HEK293T (cell line): ENCODE results near the gene CDH4.

Experiments used
- CTCF ChIA-PET: fragments of 350-600 bp; formaldehyde crosslinking; extraction: SDS; loops from one replicate; lab custom pipeline; 2021; ENCODE audit warnings: antibody characterized with exemption, inconsistent platforms; lab: Yijun Ruan, JAX
- POLR2A ChIA-PET: fragments of 350-600 bp; formaldehyde crosslinking; extraction: SDS; loops from one replicate; lab custom pipeline; 2020; ENCODE audit warnings: antibody characterized with exemption, inconsistent platforms; lab: Yijun Ruan, JAX
- DNase-seq: peaks from one replicate; pipeline ENCODE4 v3.0.0; 2012; ENCODE audit warnings: mixed read lengths; ENCODE audit errors: extremely low spot score
- ARNT ChIP-seq: fragments of 450-650 bp; IDR thresholded peaks from 2 replicates; pipeline ENCODE4 v1.6.1; 2017; ENCODE audit warnings: mild to moderate bottlenecking
- BHLHE40 ChIP-seq: fragments of 450-650 bp; IDR thresholded peaks from 2 replicates; pipeline ENCODE4 v1.6.1; 2016; ENCODE audit warnings: mild to moderate bottlenecking, moderate library complexity, borderline replicate concordance
- CTBP1 ChIP-seq: fragments of 450-650 bp; IDR thresholded peaks from 2 replicates; pipeline ENCODE4 v1.6.1; 2016; ENCODE audit warnings: borderline replicate concordance
- ELF4 ChIP-seq: fragments of 450-650 bp; IDR thresholded peaks from 2 replicates; pipeline ENCODE4 v1.6.1; 2017; ENCODE audit warnings: antibody characterized with exemption
- FOXA1 ChIP-seq: fragments of 450-650 bp; IDR thresholded peaks from 2 replicates; pipeline ENCODE4 v1.6.1; 2016; ENCODE audit warnings: mild to moderate bottlenecking
- FOXK2 ChIP-seq: fragments of 450-650 bp; IDR thresholded peaks from 2 replicates; pipeline ENCODE4 v1.6.1; 2016; ENCODE audit warnings: mild to moderate bottlenecking
- FOXM1 ChIP-seq: fragments of 450-650 bp; IDR thresholded peaks from 2 replicates; pipeline ENCODE4 v1.6.1; 2017; ENCODE audit warnings: mild to moderate bottlenecking, borderline replicate concordance
- HDGF ChIP-seq: fragments of 450-650 bp; IDR thresholded peaks from 2 replicates; pipeline ENCODE4 v1.6.1; 2017; ENCODE audit warnings: antibody characterized with exemption, borderline replicate concordance
- L3MBTL2 ChIP-seq: fragments of 450-650 bp; conservative IDR thresholded peaks from 2 replicates; pipeline ENCODE4 v1.6.1; 2016; ENCODE audit warnings: mild to moderate bottlenecking
- LEF1 ChIP-seq: fragments of 450-650 bp; IDR thresholded peaks from 2 replicates; pipeline ENCODE4 v1.6.1; 2017; ENCODE audit warnings: mild to moderate bottlenecking, borderline replicate concordance
- NFRKB ChIP-seq: fragments of 450-650 bp; IDR thresholded peaks from 2 replicates; pipeline ENCODE4 v1.6.1; 2016; ENCODE audit warnings: mild to moderate bottlenecking, moderate library complexity
- PKNOX1 ChIP-seq: fragments of 450-650 bp; IDR thresholded peaks from 2 replicates; pipeline ENCODE4 v1.6.1; 2016
- SP1 ChIP-seq: fragments of 450-650 bp; IDR thresholded peaks from 2 replicates; pipeline ENCODE4 v1.6.1; 2017
- SUZ12 ChIP-seq: fragments of 450-650 bp; IDR thresholded peaks from 2 replicates; pipeline ENCODE4 v1.6.1; 2016; ENCODE audit warnings: mild to moderate bottlenecking
- TARDBP ChIP-seq: fragments of 450-650 bp; IDR thresholded peaks from 2 replicates; pipeline ENCODE4 v1.6.1; 2016
- ZNF384 ChIP-seq: fragments of 450-650 bp; IDR thresholded peaks from 2 replicates; pipeline ENCODE4 v1.6.1; 2016

The CDH4 gene

DNA sequence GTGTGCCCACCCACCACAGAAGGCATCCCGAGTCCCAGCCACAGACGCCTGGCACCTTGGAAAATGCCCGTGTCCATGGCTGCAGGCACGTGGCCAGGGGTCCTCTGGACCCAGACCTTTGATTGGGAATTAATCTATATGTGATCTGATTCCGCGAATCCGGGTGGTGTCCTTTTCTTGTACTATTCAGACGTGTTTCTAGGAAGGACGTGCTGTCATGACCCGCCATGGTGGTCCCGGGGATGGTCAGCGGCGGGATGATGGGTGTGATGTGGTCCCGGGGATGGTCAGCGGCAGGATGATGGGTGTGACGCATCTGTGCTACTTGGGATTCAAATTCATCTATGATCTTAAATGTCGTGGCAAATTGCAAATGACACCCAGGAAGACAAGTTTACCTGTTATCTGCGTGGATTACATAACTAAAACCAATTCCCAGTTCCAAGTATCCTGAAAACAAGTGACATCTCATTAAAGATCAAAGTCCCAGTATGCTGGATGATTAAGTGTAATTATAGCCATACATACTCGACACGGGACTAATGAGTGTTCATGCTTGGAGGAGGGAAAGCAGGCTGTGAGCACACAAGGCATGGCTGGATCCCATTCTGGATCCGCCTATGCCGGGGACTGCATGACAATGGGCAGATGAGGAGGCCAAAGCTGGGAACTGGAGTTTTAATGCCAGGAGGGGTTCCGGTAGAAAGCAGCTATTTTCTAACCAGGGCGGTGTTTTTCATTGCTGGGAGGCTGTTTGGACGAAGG is 557.1 kb downstream of the CDH4 start:
- ChIA-PET CTCF (no interaction called here), POLR2A (no interaction called here)
- no peak for TF ChIP-seq PKNOX1
- TF ChIP-seq BHLHE40: no peak
- TF ChIP-seq HDGF: no peak
- TF ChIP-seq FOXA1: no peak
- TF ChIP-seq SP1: no peak
- TF ChIP-seq ARNT: no peak
- DNase-seq: no peak

- POLR2A ChIA-PET: no interaction called here
- CTCF ChIA-PET: no interaction called here
- DNase-seq: no peak
- no peak for TF ChIP-seq ELF4
- TF ChIP-seq ARNT: no peak
- TF ChIP-seq ZNF384: no peak
- no peak for TF ChIP-seq TARDBP
Observed at GRCh38 chr20:61810066-61810737, 558.1 kb downstream of the CDH4 start.

DNA sequence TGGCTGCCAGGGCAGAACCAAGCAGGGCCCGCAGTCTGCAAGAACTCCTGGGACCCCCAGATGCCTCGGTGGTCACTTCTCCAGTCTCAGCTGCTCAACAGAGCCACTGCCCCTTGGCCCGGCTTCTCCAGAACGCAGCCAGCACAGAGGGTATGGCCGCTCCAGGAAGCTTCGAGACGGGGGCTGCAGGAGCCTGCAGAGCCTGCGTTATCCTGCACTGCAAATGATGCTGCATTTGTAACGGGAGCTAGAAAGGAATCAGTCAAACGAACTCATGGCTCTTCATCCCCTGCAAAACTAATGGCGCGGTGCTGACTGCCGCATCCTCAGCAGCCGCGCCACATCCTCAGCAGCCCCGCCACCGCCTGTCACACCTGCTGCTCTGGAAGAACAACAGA is 558.7 kb downstream of the CDH4 start:
- POLR2A ChIA-PET: no interaction called here
- no peak for DNase-seq
- TF ChIP-seq TARDBP: no peak
- TF ChIP-seq HDGF: no peak
- no peak for TF ChIP-seq SP1
- TF ChIP-seq ELF4: no peak
- TF ChIP-seq ARNT: no peak
- no peak for TF ChIP-seq FOXM1
- TF ChIP-seq FOXK2: no peak
- TF ChIP-seq BHLHE40: no peak
- TF ChIP-seq CTBP1: no peak
- no peak for TF ChIP-seq L3MBTL2
- no peak for TF ChIP-seq SUZ12
- TF ChIP-seq ZNF384: no peak
- TF ChIP-seq NFRKB: no peak
- no peak for TF ChIP-seq LEF1
- TF ChIP-seq FOXA1: no peak
- TF ChIP-seq PKNOX1: no peak
- CTCF ChIA-PET: no interaction called here

DNA sequence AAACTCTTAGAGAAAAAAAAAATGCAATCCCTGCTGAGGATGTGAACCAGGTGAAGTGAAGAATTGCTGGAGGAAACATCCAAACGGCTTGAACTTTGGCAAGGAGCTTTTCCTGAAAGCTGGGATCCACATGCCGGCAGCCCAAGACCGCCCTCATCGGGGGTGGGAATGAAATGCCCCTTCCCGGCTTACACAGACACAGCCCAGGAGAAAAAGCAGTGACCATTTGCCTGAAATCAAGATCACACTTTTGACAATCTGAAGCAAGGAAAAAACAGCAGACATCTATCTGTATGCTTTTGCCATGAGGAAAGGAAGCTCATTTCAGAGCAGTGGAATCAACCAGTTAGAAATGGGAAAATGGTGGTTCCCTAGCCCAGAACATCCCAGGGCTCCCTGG is 559.1 kb downstream of the CDH4 start:
- TF ChIP-seq BHLHE40: no peak
- DNase-seq: no peak
- CTCF ChIA-PET: interaction anchor here (0.6 kb wide), 1 partner anchor 21 kb away, joined by 3 read pairs; no protein-coding TSS in a partner anchor
- POLR2A ChIA-PET: no interaction called here

DNA sequence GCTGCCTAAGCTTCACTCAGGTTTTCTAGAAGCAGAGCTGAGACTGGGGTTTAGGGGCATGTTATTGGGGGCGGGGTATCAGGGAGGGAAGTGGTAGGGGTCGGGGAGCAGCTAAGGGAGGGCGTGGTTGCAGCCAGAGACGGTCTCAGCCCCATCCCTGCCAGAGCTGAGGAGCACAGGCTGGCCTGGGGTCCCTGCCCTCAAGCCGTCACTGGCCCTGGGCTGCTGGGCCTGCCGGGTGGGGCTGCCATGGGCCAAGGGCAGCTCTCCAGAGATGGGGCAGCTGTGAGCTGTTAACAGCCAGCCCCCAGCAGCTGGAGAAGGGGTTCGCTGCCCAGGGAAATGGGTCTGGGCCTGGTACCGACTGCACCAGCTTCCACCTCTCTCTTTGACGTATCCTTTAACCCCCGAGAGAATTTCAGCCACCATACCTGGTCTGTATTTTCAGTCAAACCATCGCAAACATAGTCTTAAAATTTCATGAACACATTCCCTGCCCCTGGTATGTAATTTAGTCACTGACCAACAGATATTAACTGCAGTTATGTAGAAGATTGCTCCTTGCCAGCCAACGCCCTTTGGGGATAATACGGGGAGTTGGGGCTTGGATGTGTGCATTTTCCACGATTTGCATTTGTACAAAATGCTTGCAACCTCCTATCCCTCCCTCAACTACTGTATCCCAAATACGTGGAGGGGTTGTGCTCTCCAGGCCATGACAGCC is 560.2 kb downstream of the CDH4 start:
- no peak for DNase-seq
- ChIA-PET CTCF (no interaction called here), POLR2A (no interaction called here)
- no peak for TF ChIP-seq CTBP1
- TF ChIP-seq FOXK2: no peak

DNA sequence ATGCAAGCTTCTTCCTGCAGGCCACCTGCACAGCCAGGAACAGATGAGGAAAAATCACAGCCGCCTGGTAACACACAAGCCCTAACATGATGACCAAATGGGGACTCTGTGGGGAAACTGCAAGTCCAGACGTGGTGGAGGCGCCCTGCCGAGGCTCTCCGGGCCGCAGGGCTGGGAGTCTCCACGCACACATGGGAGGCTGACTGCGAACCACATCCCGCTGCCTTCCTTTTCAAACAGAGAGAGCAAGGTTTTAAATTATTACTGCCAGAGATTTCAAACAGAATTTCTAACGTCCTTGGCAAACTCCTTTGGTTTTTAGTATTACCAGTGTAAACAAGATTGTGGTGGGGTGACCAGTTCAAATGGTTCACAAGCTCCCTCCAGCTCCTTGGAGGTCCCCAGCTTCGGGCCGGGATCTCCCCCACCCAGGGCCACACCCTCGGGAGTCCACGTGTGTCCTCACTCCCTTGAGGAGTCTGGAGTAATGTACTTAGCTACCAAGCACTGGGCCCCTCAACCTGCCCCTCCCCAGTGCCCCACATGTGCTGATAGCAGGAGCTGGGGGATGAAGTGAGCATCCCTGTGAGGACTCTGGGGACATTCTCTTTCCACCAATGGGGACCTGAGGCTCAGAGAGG is 560.9 kb downstream of the CDH4 start:
- DNase-seq: no peak
- CTCF ChIA-PET: no interaction called here
- POLR2A ChIA-PET: no interaction called here
- TF ChIP-seq CTBP1 (no peak), SP1 (no peak), SUZ12 (no peak), TARDBP (no peak)

GRCh38 chr20:61813791-61814190 is 561.7 kb downstream of the CDH4 start:
- POLR2A ChIA-PET: no interaction called here
- CTCF ChIA-PET: no interaction called here
- no peak for DNase-seq
- TF ChIP-seq FOXA1: no peak
- no peak for TF ChIP-seq BHLHE40
- no peak for TF ChIP-seq SP1
- TF ChIP-seq CTBP1: no peak
- TF ChIP-seq SUZ12: no peak
